BLaER1 (cell line): ENCODE data around the gene NIN.

Experiments
- H3K27ac ChIP-seq: shearing (Covaris generic); formaldehyde crosslinking; 2 replicates; pipeline ENCODE4 v1.8.1; 2022
- H3K27me3 ChIP-seq: shearing (Covaris generic); formaldehyde crosslinking; 2 replicates; pipeline ENCODE4 v1.8.1; 2022
- H3K36me3 ChIP-seq: shearing (Covaris generic); formaldehyde crosslinking; 2 replicates; pipeline ENCODE4 v1.8.1; 2022
- H3K4me1 ChIP-seq: shearing (Covaris generic); formaldehyde crosslinking; 2 replicates; pipeline ENCODE4 v1.8.1; 2022
- H3K4me2 ChIP-seq: shearing (Covaris generic); formaldehyde crosslinking; 2 replicates; pipeline ENCODE4 v1.8.1; 2022
- H3K4me3 ChIP-seq: shearing (Covaris generic); formaldehyde crosslinking; 2 replicates; pipeline ENCODE4 v1.8.1; 2022
- H3K9ac ChIP-seq: shearing (Covaris generic); formaldehyde crosslinking; 2 replicates; pipeline ENCODE4 v1.8.1; 2022
- H3K9me3 ChIP-seq: shearing (Covaris generic); formaldehyde crosslinking; 2 replicates; pipeline ENCODE4 v1.8.1; 2022
- H4K20me1 ChIP-seq: shearing (Covaris generic); formaldehyde crosslinking; 2 replicates; pipeline ENCODE4 v1.8.1; 2022
- Cebpa-rat ChIP-seq: shearing (Covaris generic); IDR thresholded peaks from 2 replicates; pipeline ENCODE4 v1.8.1; 2022

Gene NIN

GRCh38 chr14:50675597-50675996, 155.4 kb downstream of the NIN start:
- no peaks in the 10 kb centered on the region for H3K36me3 ChIP-seq
- no peak overlapping the region for H3K9ac ChIP-seq
- H3K4me1 ChIP-seq, result peaks cover 20% of the 10 kb centered on the region
- TF ChIP-seq Cebpa-rat, result no peak
- no peak overlapping the region for H3K27ac ChIP-seq
- H3K4me3 ChIP-seq, result no peak overlapping the region
- no peak overlapping the region for H3K4me2 ChIP-seq
- H4K20me1 ChIP-seq, result no peaks in the 10 kb centered on the region
- no peaks in the 10 kb centered on the region for H3K27me3 ChIP-seq
- no peaks in the 10 kb centered on the region for H3K9me3 ChIP-seq

GRCh38 chr14:50670866-50671256, 160.1 kb downstream of the NIN start:
- no peaks in the 10 kb centered on the region for H3K36me3 ChIP-seq
- no peak overlapping the region for H3K4me2 ChIP-seq
- H3K27me3 ChIP-seq, result no peaks in the 10 kb centered on the region
- H3K4me1 ChIP-seq, result peaks cover 11% of the 10 kb centered on the region
- 0 out of 2 replicates have a peak, but pooled peaks cover 14% of the 10 kb centered on the region for H4K20me1 ChIP-seq
- no peak overlapping the region for H3K4me3 ChIP-seq
- no peak for TF ChIP-seq Cebpa-rat
- no peak overlapping the region for H3K9ac ChIP-seq
- no peak overlapping the region for H3K27ac ChIP-seq
- no peaks in the 10 kb centered on the region for H3K9me3 ChIP-seq

GRCh38 chr14:50670196-50670865, 160.6 kb downstream of the NIN start:
- Histone ChIP-seq H3K27me3 (no peaks in the 10 kb centered on the region), H4K20me1 (0 out of 2 replicates have a peak, but pooled peaks cover 14% of the 10 kb centered on the region), H3K4me2 (no peak overlapping the region), H3K4me3 (no peak overlapping the region), H3K27ac (no peak overlapping the region), H3K36me3 (no peaks in the 10 kb centered on the region), H3K9me3 (no peaks in the 10 kb centered on the region), H3K9ac (no peak overlapping the region), H3K4me1 (peaks cover 17% of the 10 kb centered on the region)
- TF ChIP-seq Cebpa-rat, result no peak
